Measurements from ENCODE around the gene PIK3R3. TPM values are rescaled to one million over a fixed set of nuclear protein-coding genes. Genes with fewer than 3 reads are reported as not detected.

PIK3R3 gene
- total RNA-seq, 1 experiment from 2014 or later, result 9.0 TPM

- TF ChIP-seq ZSCAN18 (CRISPR knock-in tag; IDR thresholded peaks at IDR 0.05) (no peak), ATF1 (CRISPR knock-in tag; IDR thresholded peaks at IDR 0.05) (no peak), MYBL2 (CRISPR knock-in tag; IDR thresholded peaks at IDR 0.05) (no peak), HMGXB4 (CRISPR knock-in tag; IDR thresholded peaks at IDR 0.05) (no peak), RELA (CRISPR knock-in tag; IDR thresholded peaks at IDR 0.05; ENCODE audit: borderline replicate concordance) (no peak), E2F5 (CRISPR knock-in tag; IDR thresholded peaks at IDR 0.05) (no peak), SOX15 (CRISPR knock-in tag; IDR thresholded peaks at IDR 0.05) (no peak)
- TF ChIP-seq, protein P1, sequence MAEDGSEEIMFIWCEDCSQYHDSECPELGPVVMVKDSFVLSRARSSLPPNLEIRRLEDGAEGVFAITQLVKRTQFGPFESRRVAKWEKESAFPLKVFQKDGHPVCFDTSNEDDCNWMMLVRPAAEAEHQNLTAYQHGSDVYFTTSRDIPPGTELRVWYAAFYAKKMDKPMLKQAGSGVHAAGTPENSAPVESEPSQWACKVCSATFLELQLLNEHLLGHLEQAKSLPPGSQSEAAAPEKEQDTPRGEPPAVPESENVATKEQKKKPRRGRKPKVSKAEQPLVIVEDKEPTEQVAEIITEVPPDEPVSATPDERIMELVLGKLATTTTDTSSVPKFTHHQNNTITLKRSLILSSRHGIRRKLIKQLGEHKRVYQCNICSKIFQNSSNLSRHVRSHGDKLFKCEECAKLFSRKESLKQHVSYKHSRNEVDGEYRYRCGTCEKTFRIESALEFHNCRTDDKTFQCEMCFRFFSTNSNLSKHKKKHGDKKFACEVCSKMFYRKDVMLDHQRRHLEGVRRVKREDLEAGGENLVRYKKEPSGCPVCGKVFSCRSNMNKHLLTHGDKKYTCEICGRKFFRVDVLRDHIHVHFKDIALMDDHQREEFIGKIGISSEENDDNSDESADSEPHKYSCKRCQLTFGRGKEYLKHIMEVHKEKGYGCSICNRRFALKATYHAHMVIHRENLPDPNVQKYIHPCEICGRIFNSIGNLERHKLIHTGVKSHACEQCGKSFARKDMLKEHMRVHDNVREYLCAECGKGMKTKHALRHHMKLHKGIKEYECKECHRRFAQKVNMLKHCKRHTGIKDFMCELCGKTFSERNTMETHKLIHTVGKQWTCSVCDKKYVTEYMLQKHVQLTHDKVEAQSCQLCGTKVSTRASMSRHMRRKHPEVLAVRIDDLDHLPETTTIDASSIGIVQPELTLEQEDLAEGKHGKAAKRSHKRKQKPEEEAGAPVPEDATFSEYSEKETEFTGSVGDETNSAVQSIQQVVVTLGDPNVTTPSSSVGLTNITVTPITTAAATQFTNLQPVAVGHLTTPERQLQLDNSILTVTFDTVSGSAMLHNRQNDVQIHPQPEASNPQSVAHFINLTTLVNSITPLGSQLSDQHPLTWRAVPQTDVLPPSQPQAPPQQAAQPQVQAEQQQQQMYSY (CRISPR knock-in tag; IDR thresholded peaks at IDR 0.05), result no peak
- TF ChIP-seq, protein P2, sequence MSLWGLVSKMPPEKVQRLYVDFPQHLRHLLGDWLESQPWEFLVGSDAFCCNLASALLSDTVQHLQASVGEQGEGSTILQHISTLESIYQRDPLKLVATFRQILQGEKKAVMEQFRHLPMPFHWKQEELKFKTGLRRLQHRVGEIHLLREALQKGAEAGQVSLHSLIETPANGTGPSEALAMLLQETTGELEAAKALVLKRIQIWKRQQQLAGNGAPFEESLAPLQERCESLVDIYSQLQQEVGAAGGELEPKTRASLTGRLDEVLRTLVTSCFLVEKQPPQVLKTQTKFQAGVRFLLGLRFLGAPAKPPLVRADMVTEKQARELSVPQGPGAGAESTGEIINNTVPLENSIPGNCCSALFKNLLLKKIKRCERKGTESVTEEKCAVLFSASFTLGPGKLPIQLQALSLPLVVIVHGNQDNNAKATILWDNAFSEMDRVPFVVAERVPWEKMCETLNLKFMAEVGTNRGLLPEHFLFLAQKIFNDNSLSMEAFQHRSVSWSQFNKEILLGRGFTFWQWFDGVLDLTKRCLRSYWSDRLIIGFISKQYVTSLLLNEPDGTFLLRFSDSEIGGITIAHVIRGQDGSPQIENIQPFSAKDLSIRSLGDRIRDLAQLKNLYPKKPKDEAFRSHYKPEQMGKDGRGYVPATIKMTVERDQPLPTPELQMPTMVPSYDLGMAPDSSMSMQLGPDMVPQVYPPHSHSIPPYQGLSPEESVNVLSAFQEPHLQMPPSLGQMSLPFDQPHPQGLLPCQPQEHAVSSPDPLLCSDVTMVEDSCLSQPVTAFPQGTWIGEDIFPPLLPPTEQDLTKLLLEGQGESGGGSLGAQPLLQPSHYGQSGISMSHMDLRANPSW (CRISPR knock-in tag; conservative IDR thresholded peaks at IDR 0.05; ENCODE audit: low read depth), result no peak
- TF ChIP-seq, protein P3, sequence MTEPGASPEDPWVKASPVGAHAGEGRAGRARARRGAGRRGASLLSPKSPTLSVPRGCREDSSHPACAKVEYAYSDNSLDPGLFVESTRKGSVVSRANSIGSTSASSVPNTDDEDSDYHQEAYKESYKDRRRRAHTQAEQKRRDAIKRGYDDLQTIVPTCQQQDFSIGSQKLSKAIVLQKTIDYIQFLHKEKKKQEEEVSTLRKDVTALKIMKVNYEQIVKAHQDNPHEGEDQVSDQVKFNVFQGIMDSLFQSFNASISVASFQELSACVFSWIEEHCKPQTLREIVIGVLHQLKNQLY (CRISPR knock-in tag; IDR thresholded peaks at IDR 0.05), result no peak
- Mint-ChIP-seq H3K9me3 (no peaks in the 10 kb centered on the region), H3K4me3 (no peak overlapping the region), H3K36me3 (no peaks in the 10 kb centered on the region), H3K27me3 (ENCODE audit: low read depth) (no peaks in the 10 kb centered on the region), H3K4me1 (peaks cover 4% of the 10 kb centered on the region), H3K27ac (no peak overlapping the region)
- DNase-seq (ENCODE audit: low spot score) (no peak), ATAC-seq (no peak)
- ChIA-PET POLR2A (interaction anchor here (0.6 kb wide), 1 partner anchor 9 kb away, joined by 3 read pairs; no protein-coding TSS in a partner anchor), CTCF (interaction anchor here (0.9 kb wide), 1 partner anchor 70 kb away, joined by 3 read pairs; no protein-coding TSS in a partner anchor)
Measured at GRCh38 chr1:46153732-46154131, 21.3 kb upstream of the PIK3R3 start.

DNA sequence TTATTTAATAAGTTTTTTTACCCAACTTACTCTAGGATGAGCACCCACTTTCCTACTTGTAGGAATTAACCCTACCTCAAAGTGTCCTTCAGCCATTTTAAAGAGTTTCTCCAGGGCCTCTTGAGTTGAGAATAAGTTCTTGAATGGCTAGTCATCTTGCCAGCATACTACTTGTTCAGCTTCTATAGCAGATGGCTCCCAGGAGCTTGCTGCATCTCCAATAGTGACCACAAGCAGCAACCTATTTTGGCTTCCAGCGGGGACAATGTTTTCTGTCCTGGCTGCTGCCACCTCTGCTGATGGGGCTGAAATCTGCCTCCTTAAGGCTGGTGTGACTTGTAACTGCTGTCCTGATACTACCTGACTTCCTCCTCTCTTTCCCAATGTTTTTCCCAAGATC lies 20.8 kb upstream of the PIK3R3 start:
- H3K4me3 Mint-ChIP-seq, result no peak overlapping the region
- H3K36me3 Mint-ChIP-seq, result no peaks in the 10 kb centered on the region
- no peaks in the 10 kb centered on the region for H3K9me3 Mint-ChIP-seq
- no peak overlapping the region for H3K27ac Mint-ChIP-seq
- H3K4me1 Mint-ChIP-seq, result peaks cover 9% of the 10 kb centered on the region
- DNase-seq (ENCODE audit: low spot score) (no peak), ATAC-seq (no peak; the same call in 1 of the 2 replicates)
- ChIA-PET CTCF (interaction anchor here (0.9 kb wide), 1 partner anchor 71 kb away, joined by 3 read pairs; no protein-coding TSS in a partner anchor), POLR2A (no interaction called here)
- TF ChIP-seq ZSCAN18 (CRISPR knock-in tag; IDR thresholded peaks at IDR 0.05), result no peak
- no peak for TF ChIP-seq KAT7 (CRISPR knock-in tag; IDR thresholded peaks at IDR 0.05; ENCODE audit: borderline replicate concordance)
- no peak for TF ChIP-seq GABPB1 (CRISPR knock-in tag; IDR thresholded peaks at IDR 0.05)
- TF ChIP-seq, protein P4, sequence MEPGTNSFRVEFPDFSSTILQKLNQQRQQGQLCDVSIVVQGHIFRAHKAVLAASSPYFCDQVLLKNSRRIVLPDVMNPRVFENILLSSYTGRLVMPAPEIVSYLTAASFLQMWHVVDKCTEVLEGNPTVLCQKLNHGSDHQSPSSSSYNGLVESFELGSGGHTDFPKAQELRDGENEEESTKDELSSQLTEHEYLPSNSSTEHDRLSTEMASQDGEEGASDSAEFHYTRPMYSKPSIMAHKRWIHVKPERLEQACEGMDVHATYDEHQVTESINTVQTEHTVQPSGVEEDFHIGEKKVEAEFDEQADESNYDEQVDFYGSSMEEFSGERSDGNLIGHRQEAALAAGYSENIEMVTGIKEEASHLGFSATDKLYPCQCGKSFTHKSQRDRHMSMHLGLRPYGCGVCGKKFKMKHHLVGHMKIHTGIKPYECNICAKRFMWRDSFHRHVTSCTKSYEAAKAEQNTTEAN (CRISPR knock-in tag; IDR thresholded peaks at IDR 0.05), result no peak
- H3K27me3 Mint-ChIP-seq (ENCODE audit: low read depth), result no peaks in the 10 kb centered on the region

Measured in WTC11 (cell line).